HepG2 (cell line): ENCODE measurements around the gene EOGT. TPM values are rescaled to one million over a fixed set of nuclear protein-coding genes. Genes with fewer than 3 reads are reported as not detected.

Experiments
- ATAD3A ChIP-seq: sonication (generic); formaldehyde crosslinking; IDR thresholded peaks from 2 replicates; pipeline ENCODE4 v1.4.0; 2020; ENCODE audit warnings: missing genetic modification reagents
- ATM ChIP-seq: fragments of 450-650 bp; IDR thresholded peaks from 2 replicates; pipeline ENCODE4 v1.7.1; 2017; ENCODE audit warnings: mild to moderate bottlenecking, borderline replicate concordance
- CC2D1A ChIP-seq: sonication (generic); formaldehyde crosslinking; IDR thresholded peaks from 2 replicates; pipeline ENCODE4 v1.8.1; 2023; ENCODE audit warnings: mild to moderate bottlenecking, missing genetic modification reagents
- ELF3 ChIP-seq: IDR thresholded peaks from 2 replicates; pipeline ENCODE4 v1.6.1; 2016; ENCODE audit warnings: missing genetic modification reagents, missing compliant biosample characterization
- EP300 ChIP-seq, 3 experiments: sonication (generic) in 1 of 3; formaldehyde crosslinking in 1 of 3; IDR thresholded peaks; 2 replicates each; pipeline versions ENCODE4 v1.5.1 to v1.6.1; 2011 to 2020; ENCODE audit warnings: low read depth in 2 of 3, low read length in 2 of 3, borderline replicate concordance in 1 of 3, improper control_type of control experiment in 1 of 3, mild to moderate bottlenecking in 1 of 3, missing genetic modification reagents in 1 of 3, moderate library complexity in 1 of 3
- HMG20B ChIP-seq: conservative IDR thresholded peaks from 2 replicates; pipeline ENCODE4 v1.6.1; 2016; ENCODE audit warnings: missing genetic modification reagents, missing compliant biosample characterization
- MAFF ChIP-seq: IDR thresholded peaks from 2 replicates; pipeline ENCODE4 v1.6.1; 2011; ENCODE audit warnings: low read depth, low read length, improper control_type of control experiment
- MTA3 ChIP-seq: sonication (generic); formaldehyde crosslinking; IDR thresholded peaks from 2 replicates; pipeline ENCODE4 v1.4.0; 2020; ENCODE audit warnings: missing genetic modification reagents
- RORA ChIP-seq: sonication (generic); formaldehyde crosslinking; IDR thresholded peaks from 2 replicates; pipeline ENCODE4 v1.5.0; 2020; ENCODE audit warnings: mild to moderate bottlenecking, missing genetic modification reagents, moderate library complexity
- SP2 ChIP-seq: sonication (generic); formaldehyde crosslinking; IDR thresholded peaks from 2 replicates; pipeline ENCODE4 v1.5.1; 2020; ENCODE audit warnings: mild to moderate bottlenecking, missing genetic modification reagents
- ZBTB38 ChIP-seq: sonication (generic); formaldehyde crosslinking; IDR thresholded peaks from 2 replicates; pipeline ENCODE4 v1.5.1; 2020; ENCODE audit warnings: mild to moderate bottlenecking, missing genetic modification reagents
- ZFP37 ChIP-seq: sonication (generic); formaldehyde crosslinking; IDR thresholded peaks from 2 replicates; pipeline ENCODE4 v1.4.0; 2020; ENCODE audit warnings: missing genetic modification reagents, borderline replicate concordance
- ZNF274 ChIP-seq: sonication (generic); formaldehyde crosslinking; IDR thresholded peaks from 2 replicates; pipeline ENCODE4 v1.5.1; 2020; ENCODE audit warnings: mild to moderate bottlenecking, missing genetic modification reagents
- ZNF343 ChIP-seq: sonication (generic); formaldehyde crosslinking; IDR thresholded peaks from 2 replicates; pipeline ENCODE4 v1.4.0; 2020; ENCODE audit warnings: mild to moderate bottlenecking, missing genetic modification reagents
- ZNF720 ChIP-seq: sonication (generic); formaldehyde crosslinking; IDR thresholded peaks from 2 replicates; pipeline ENCODE4 v1.4.0; 2020; ENCODE audit warnings: missing genetic modification reagents
- ZNF749 ChIP-seq: sonication (generic); formaldehyde crosslinking; IDR thresholded peaks from 2 replicates; pipeline ENCODE4 v1.8.0; 2022; ENCODE audit warnings: mild to moderate bottlenecking, missing genetic modification reagents, moderate library complexity, borderline replicate concordance
- ZNF781 ChIP-seq: sonication (generic); formaldehyde crosslinking; IDR thresholded peaks from 2 replicates; pipeline ENCODE4 v1.5.1; 2020; ENCODE audit warnings: borderline replicate concordance, mild to moderate bottlenecking, missing genetic modification reagents; ENCODE audit errors: not compliant biosample characterization
- ZNF879 ChIP-seq: sonication (generic); formaldehyde crosslinking; IDR thresholded peaks from 2 replicates; pipeline ENCODE4 v1.8.1; 2023; ENCODE audit warnings: missing genetic modification reagents
- ZSCAN30 ChIP-seq: sonication (generic); formaldehyde crosslinking; IDR thresholded peaks from 2 replicates; pipeline ENCODE4 v1.5.0; 2020; ENCODE audit warnings: mild to moderate bottlenecking, missing genetic modification reagents
- polyA plus RNA-seq, 8 experiments: library from polyadenylated mRNA; depleted of rRNA in 3 of 8; stranded (reverse) in 7 of 8; unstranded in 1 of 8; fragments of >200 nt; fragmentation: Illumina TruSeq in 4 of 8; extraction: Trizol in 4 of 8; gene quantifications; 2 replicates each; pipeline versions ENCODE4 v1.2.1 to v1.2.3, GENCODE V29; 2011 to 2016; ENCODE audit warnings: low read depth in 4 of 8, missing spikeins in 1 of 8, mixed read lengths in 1 of 8; ENCODE audit not compliant: insufficient read depth in 1 of 8
- total RNA-seq, 5 experiments: library from RNA; depleted of rRNA; stranded (reverse); fragments of >200 nt; fragmentation: Illumina TruSeq; extraction: Trizol; gene quantifications; 2 replicates each; pipeline ENCODE4 v1.2.3, GENCODE V29; 2016; ENCODE audit warnings: low read depth in 1 of 5
- TF ChIP-seq, protein P1 (sequence below): fragments of 450-650 bp; IDR thresholded peaks from 2 replicates; pipeline ENCODE4 v1.6.1; 2016
- TF ChIP-seq, protein P2 (sequence below): sonication (generic); formaldehyde crosslinking; IDR thresholded peaks from 2 replicates; pipeline ENCODE4 v1.9.0; 2021; ENCODE audit warnings: missing genetic modification reagents, borderline replicate concordance
- TF ChIP-seq, protein P3 (sequence below): sonication (generic); formaldehyde crosslinking; IDR thresholded peaks from 2 replicates; pipeline ENCODE4 v1.5.1; 2020; ENCODE audit warnings: mild to moderate bottlenecking, missing genetic modification reagents, borderline replicate concordance
- TF ChIP-seq, protein P4 (sequence below): IDR thresholded peaks from 2 replicates; pipeline ENCODE4 v1.6.1; 2018; ENCODE audit warnings: missing genetic modification reagents, mild to moderate bottlenecking, missing compliant biosample characterization

The EOGT gene
- total and polyA plus RNA-seq, 2 of the 13 experiments (the other 11 are each of a cell fraction or from before 2014, with no cell fraction given): 4.5 to 18.6 TPM

DNA sequence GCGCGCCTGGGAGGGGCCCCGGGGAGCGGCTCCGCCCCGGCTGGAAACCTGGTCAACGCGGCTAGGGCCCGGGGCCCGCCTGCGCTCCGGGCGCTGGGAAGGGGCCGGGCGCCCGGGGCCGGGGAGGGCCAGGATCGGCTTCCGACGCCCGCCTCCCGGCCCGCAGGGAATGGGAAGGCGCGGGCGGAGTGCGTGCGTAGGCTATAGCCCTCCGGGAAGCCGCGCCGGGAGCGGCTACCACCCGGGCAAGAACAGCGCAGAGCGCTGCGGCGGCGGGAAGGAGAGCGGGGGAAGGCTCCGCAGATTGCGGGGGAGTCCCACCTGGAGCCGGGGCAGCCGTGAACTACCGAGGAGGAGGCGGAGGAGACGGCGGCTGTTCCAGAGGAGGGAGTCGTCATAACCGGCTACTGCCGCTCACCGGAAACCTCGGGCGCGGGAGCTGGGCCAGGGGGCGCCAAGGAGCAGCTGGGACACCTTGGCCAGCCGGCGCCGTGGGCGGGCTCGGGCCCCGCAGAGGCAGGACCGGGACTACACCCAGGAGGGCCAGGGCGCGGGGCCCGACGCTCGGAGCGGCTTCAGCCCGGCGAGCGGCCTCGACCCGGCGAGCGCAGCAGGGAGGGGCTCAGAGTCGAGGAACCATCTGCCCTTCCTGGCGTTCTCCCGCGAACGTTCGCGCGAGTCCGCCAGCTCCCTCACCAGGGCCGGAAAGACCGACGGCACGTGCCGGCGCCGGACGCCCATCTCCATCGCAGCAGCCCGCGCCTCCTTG lies at the start of gene EOGT (continued):
- TF ChIP-seq ZNF781 (CRISPR knock-in tag): peak; percentile 83
- 0 out of 2 replicates have a peak, but pooled peaks have one; percentile 41 for TF ChIP-seq RORA (CRISPR knock-in tag)
- peak; percentile 46; the same call in 1 of the 2 replicates for TF ChIP-seq ELF3 (CRISPR knock-in tag)
- TF ChIP-seq MTA3: no peak
- TF ChIP-seq HMG20B (CRISPR knock-in tag): no peak
- TF ChIP-seq, protein P1, sequence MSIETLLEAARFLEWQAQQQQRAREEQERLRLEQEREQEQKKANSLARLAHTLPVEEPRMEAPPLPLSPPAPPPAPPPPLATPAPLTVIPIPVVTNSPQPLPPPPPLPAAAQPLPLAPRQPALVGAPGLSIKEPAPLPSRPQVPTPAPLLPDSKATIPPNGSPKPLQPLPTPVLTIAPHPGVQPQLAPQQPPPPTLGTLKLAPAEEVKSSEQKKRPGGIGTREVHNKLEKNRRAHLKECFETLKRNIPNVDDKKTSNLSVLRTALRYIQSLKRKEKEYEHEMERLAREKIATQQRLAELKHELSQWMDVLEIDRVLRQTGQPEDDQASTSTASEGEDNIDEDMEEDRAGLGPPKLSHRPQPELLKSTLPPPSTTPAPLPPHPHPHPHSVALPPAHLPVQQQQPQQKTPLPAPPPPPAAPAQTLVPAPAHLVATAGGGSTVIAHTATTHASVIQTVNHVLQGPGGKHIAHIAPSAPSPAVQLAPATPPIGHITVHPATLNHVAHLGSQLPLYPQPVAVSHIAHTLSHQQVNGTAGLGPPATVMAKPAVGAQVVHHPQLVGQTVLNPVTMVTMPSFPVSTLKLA: no peak
- no peak for TF ChIP-seq ZNF720 (CRISPR knock-in tag)
- TF ChIP-seq ATM: no peak
- no peak for TF ChIP-seq ZSCAN30 (CRISPR knock-in tag)
- TF ChIP-seq MAFF: no peak
- TF ChIP-seq ZBTB38 (CRISPR knock-in tag): peak; percentile 50; the same call in 1 of the 2 replicates
- TF ChIP-seq ATAD3A (CRISPR knock-in tag): no peak
- peak; percentile 17; the same call in 1 of the 2 replicates for TF ChIP-seq ZNF879 (CRISPR knock-in tag)
- peak in 1 of 2 experiments; percentile 17; a peak in 1 of 4 replicates for TF ChIP-seq EP300 (IDR thresholded peaks at IDR 0.05; ENCODE audit: low read depth in 2 of 2, low read length in 2 of 2)
- no peak for TF ChIP-seq EP300 (CRISPR knock-in tag; IDR thresholded peaks at IDR 0.05; ENCODE audit: borderline replicate concordance)
- TF ChIP-seq, protein P2, sequence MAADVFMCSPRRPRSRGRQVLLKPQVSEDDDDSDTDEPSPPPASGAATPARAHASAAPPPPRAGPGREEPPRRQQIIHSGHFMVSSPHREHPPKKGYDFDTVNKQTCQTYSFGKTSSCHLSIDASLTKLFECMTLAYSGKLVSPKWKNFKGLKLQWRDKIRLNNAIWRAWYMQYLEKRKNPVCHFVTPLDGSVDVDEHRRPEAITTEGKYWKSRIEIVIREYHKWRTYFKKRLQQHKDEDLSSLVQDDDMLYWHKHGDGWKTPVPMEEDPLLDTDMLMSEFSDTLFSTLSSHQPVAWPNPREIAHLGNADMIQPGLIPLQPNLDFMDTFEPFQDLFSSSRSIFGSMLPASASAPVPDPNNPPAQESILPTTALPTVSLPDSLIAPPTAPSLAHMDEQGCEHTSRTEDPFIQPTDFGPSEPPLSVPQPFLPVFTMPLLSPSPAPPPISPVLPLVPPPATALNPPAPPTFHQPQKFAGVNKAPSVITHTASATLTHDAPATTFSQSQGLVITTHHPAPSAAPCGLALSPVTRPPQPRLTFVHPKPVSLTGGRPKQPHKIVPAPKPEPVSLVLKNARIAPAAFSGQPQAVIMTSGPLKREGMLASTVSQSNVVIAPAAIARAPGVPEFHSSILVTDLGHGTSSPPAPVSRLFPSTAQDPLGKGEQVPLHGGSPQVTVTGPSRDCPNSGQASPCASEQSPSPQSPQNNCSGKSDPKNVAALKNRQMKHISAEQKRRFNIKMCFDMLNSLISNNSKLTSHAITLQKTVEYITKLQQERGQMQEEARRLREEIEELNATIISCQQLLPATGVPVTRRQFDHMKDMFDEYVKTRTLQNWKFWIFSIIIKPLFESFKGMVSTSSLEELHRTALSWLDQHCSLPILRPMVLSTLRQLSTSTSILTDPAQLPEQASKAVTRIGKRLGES: no peak; the same call in 1 of the 2 replicates
- no peak; the same call in 1 of the 2 replicates for TF ChIP-seq ZFP37 (CRISPR knock-in tag)
- TF ChIP-seq SP2: peak; percentile 47
- TF ChIP-seq ZNF274 (CRISPR knock-in tag): peak; percentile 76; the same call in 1 of the 2 replicates
- TF ChIP-seq, protein P3, sequence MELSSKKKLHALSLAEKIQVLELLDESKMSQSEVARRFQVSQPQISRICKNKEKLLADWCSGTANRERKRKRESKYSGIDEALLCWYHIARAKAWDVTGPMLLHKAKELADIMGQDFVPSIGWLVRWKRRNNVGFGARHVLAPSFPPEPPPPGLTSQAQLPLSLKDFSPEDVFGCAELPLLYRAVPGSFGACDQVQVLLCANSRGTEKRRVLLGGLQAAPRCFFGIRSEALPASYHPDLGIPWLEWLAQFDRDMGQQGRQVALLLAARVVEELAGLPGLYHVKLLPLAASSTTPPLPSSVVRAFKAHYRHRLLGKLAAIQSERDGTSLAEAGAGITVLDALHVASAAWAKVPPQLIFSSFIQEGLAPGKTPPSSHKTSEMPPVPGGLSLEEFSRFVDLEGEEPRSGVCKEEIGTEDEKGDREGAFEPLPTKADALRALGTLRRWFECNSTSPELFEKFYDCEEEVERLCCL: no peak
- TF ChIP-seq CC2D1A: no peak
- TF ChIP-seq ZNF343 (CRISPR knock-in tag): peak; percentile 26; the same call in 1 of the 2 replicates
- TF ChIP-seq ZNF749 (CRISPR knock-in tag): peak; percentile 44; the same call in 1 of the 2 replicates
- TF ChIP-seq, protein P4, sequence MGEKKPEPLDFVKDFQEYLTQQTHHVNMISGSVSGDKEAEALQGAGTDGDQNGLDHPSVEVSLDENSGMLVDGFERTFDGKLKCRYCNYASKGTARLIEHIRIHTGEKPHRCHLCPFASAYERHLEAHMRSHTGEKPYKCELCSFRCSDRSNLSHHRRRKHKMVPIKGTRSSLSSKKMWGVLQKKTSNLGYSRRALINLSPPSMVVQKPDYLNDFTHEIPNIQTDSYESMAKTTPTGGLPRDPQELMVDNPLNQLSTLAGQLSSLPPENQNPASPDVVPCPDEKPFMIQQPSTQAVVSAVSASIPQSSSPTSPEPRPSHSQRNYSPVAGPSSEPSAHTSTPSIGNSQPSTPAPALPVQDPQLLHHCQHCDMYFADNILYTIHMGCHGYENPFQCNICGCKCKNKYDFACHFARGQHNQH (CRISPR knock-in tag): peak; percentile 44; the same call in 1 of the 2 replicates
